ENCODE results near the gene SPRTN. TPM values are rescaled to one million over a fixed set of nuclear protein-coding genes. Genes with fewer than 3 reads are reported as not detected.
A peak's percentile ranks its signal among the peaks of the same experiment; 100 is the strongest.

Gene SPRTN
- total and polyA plus RNA-seq, 2 experiments from 2014 or later, result 9.1 to 25.0 TPM

DNA sequence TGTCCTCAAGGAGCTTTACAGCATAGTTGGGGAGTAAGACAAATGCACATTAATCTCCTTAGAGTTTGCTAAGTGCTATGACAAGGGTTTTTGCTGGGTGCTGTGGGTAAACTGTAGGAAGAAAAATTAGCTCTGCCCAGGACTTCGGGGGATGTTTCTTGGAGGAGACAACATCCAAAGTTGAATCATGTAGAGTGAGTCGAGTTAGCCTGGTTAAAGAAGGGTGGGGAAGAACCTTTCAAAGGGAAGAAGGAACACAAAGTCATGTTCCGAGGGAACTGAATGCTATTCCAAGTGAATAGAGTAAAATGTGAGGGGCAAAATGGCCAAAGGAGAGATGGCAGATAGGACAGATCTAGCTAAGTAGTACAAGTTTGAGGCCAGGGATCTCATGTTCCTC, 17.1 kb downstream of the SPRTN start:
- Mint-ChIP-seq H3K9me3 (no peaks in the 10 kb centered on the region), H3K36me3 (ENCODE audit: low read depth) (peaks cover 15% of the 10 kb centered on the region; the same call in 2 of the 3 replicates), H3K4me1 (no peaks in the 10 kb centered on the region), H3K4me3 (no peak overlapping the region), H3K27me3 (ENCODE audit: insufficient read depth, low read depth, poor library complexity) (no peaks in the 10 kb centered on the region), H3K27ac (0 out of 2 replicates have a peak overlapping the region, but pooled peaks have one; percentile 50)
- ATAC-seq, result no peak
- Histone ChIP-seq H4K20me1 (replicated peaks; ENCODE audit: insufficient read depth) (no peaks in the 10 kb centered on the region; the same call in 1 of the 2 replicates), H3K27ac (ENCODE audit: low read depth) (no peak overlapping the region), H3F3A (replicated peaks; ENCODE audit: low read depth) (no peaks in the 10 kb centered on the region), H3K36me3 (ENCODE audit: insufficient read depth) (peaks cover 12% of the 10 kb centered on the region; the same call in 1 of the 2 replicates), H2AFZ (no peak overlapping the region), H3K4me2 (no peak overlapping the region), H3K27me3 (ENCODE audit: insufficient read depth) (no peaks in the 10 kb centered on the region), H3K9me2 (ENCODE audit: insufficient read depth) (no peaks in the 10 kb centered on the region), H3K4me1 (ENCODE audit: insufficient read depth) (no peaks in the 10 kb centered on the region), H3K79me2 (replicated peaks; ENCODE audit: insufficient read depth) (no peaks in the 10 kb centered on the region), H3K4me3 (no peak overlapping the region)
- DNase-seq (ENCODE audit: low spot score), result no peak
- TF ChIP-seq, protein P1, sequence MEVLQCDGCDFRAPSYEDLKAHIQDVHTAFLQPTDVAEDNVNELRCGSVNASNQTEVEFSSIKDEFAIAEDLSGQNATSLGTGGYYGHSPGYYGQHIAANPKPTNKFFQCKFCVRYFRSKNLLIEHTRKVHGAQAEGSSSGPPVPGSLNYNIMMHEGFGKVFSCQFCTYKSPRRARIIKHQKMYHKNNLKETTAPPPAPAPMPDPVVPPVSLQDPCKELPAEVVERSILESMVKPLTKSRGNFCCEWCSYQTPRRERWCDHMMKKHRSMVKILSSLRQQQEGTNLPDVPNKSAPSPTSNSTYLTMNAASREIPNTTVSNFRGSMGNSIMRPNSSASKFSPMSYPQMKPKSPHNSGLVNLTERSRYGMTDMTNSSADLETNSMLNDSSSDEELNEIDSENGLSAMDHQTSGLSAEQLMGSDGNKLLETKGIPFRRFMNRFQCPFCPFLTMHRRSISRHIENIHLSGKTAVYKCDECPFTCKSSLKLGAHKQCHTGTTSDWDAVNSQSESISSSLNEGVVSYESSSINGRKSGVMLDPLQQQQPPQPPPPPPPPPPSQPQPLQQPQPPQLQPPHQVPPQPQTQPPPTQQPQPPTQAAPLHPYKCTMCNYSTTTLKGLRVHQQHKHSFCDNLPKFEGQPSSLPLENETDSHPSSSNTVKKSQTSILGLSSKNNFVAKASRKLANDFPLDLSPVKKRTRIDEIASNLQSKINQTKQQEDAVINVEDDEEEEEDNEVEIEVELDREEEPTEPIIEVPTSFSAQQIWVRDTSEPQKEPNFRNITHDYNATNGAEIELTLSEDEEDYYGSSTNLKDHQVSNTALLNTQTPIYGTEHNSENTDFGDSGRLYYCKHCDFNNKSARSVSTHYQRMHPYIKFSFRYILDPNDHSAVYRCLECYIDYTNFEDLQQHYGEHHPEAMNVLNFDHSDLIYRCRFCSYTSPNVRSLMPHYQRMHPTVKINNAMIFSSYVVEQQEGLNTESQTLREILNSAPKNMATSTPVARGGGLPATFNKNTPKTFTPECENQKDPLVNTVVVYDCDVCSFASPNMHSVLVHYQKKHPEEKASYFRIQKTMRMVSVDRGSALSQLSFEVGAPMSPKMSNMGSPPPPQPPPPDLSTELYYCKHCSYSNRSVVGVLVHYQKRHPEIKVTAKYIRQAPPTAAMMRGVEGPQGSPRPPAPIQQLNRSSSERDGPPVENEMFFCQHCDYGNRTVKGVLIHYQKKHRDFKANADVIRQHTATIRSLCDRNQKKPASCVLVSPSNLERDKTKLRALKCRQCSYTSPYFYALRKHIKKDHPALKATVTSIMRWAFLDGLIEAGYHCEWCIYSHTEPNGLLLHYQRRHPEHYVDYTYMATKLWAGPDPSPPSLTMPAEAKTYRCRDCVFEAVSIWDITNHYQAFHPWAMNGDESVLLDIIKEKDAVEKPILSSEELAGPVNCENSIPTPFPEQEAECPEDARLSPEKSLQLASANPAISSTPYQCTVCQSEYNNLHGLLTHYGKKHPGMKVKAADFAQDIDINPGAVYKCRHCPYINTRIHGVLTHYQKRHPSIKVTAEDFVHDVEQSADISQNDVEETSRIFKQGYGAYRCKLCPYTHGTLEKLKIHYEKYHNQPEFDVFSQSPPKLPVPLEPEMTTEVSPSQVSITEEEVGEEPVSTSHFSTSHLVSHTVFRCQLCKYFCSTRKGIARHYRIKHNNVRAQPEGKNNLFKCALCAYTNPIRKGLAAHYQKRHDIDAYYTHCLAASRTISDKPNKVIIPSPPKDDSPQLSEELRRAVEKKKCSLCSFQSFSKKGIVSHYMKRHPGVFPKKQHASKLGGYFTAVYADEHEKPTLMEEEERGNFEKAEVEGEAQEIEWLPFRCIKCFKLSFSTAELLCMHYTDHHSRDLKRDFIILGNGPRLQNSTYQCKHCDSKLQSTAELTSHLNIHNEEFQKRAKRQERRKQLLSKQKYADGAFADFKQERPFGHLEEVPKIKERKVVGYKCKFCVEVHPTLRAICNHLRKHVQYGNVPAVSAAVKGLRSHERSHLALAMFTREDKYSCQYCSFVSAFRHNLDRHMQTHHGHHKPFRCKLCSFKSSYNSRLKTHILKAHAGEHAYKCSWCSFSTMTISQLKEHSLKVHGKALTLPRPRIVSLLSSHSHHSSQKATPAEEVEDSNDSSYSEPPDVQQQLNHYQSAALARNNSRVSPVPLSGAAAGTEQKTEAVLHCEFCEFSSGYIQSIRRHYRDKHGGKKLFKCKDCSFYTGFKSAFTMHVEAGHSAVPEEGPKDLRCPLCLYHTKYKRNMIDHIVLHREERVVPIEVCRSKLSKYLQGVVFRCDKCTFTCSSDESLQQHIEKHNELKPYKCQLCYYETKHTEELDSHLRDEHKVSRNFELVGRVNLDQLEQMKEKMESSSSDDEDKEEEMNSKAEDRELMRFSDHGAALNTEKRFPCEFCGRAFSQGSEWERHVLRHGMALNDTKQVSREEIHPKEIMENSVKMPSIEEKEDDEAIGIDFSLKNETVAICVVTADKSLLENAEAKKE (CRISPR knock-in tag; IDR thresholded peaks at IDR 0.05), result no peak
- TF ChIP-seq POLR2AphosphoS5 (IDR thresholded peaks at IDR 0.05; ENCODE audit: low read depth) (no peak), ZNF114 (CRISPR knock-in tag; IDR thresholded peaks at IDR 0.05) (no peak), STAT1 (IDR thresholded peaks at IDR 0.05; ENCODE audit: unreplicated experiment) (no peak), EZH2phosphoT487 (IDR thresholded peaks at IDR 0.05; ENCODE audit: unreplicated experiment) (no peak), JUNB (IDR thresholded peaks at IDR 0.05; ENCODE audit: unreplicated experiment) (no peak), CREB1 (CRISPR knock-in tag; IDR thresholded peaks at IDR 0.05; ENCODE audit: low read depth) (no peak), ZNF331 (CRISPR knock-in tag; IDR thresholded peaks at IDR 0.05; ENCODE audit: low read depth) (no peak), EZH2 (IDR thresholded peaks at IDR 0.05; ENCODE audit: low read depth, unreplicated experiment) (no peak), NANOG (IDR thresholded peaks at IDR 0.05; ENCODE audit: borderline replicate concordance) (no peak)
- TF ChIP-seq, protein P2, sequence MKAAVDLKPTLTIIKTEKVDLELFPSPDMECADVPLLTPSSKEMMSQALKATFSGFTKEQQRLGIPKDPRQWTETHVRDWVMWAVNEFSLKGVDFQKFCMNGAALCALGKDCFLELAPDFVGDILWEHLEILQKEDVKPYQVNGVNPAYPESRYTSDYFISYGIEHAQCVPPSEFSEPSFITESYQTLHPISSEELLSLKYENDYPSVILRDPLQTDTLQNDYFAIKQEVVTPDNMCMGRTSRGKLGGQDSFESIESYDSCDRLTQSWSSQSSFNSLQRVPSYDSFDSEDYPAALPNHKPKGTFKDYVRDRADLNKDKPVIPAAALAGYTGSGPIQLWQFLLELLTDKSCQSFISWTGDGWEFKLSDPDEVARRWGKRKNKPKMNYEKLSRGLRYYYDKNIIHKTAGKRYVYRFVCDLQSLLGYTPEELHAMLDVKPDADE (IDR thresholded peaks at IDR 0.05), result no peak
- TF ChIP-seq, protein P3, sequence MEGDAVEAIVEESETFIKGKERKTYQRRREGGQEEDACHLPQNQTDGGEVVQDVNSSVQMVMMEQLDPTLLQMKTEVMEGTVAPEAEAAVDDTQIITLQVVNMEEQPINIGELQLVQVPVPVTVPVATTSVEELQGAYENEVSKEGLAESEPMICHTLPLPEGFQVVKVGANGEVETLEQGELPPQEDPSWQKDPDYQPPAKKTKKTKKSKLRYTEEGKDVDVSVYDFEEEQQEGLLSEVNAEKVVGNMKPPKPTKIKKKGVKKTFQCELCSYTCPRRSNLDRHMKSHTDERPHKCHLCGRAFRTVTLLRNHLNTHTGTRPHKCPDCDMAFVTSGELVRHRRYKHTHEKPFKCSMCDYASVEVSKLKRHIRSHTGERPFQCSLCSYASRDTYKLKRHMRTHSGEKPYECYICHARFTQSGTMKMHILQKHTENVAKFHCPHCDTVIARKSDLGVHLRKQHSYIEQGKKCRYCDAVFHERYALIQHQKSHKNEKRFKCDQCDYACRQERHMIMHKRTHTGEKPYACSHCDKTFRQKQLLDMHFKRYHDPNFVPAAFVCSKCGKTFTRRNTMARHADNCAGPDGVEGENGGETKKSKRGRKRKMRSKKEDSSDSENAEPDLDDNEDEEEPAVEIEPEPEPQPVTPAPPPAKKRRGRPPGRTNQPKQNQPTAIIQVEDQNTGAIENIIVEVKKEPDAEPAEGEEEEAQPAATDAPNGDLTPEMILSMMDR (conservative IDR thresholded peaks at IDR 0.05; ENCODE audit: low read depth in 2 of 2), result no peak
- TF ChIP-seq, protein P4, sequence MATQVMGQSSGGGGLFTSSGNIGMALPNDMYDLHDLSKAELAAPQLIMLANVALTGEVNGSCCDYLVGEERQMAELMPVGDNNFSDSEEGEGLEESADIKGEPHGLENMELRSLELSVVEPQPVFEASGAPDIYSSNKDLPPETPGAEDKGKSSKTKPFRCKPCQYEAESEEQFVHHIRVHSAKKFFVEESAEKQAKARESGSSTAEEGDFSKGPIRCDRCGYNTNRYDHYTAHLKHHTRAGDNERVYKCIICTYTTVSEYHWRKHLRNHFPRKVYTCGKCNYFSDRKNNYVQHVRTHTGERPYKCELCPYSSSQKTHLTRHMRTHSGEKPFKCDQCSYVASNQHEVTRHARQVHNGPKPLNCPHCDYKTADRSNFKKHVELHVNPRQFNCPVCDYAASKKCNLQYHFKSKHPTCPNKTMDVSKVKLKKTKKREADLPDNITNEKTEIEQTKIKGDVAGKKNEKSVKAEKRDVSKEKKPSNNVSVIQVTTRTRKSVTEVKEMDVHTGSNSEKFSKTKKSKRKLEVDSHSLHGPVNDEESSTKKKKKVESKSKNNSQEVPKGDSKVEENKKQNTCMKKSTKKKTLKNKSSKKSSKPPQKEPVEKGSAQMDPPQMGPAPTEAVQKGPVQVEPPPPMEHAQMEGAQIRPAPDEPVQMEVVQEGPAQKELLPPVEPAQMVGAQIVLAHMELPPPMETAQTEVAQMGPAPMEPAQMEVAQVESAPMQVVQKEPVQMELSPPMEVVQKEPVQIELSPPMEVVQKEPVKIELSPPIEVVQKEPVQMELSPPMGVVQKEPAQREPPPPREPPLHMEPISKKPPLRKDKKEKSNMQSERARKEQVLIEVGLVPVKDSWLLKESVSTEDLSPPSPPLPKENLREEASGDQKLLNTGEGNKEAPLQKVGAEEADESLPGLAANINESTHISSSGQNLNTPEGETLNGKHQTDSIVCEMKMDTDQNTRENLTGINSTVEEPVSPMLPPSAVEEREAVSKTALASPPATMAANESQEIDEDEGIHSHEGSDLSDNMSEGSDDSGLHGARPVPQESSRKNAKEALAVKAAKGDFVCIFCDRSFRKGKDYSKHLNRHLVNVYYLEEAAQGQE (IDR thresholded peaks at IDR 0.05; ENCODE audit: unreplicated experiment), result no peak
